Peyer's patch (tissue), 4 donors: ENCODE measurements around the gene ZNF554. TPM values are rescaled to one million over a fixed set of nuclear protein-coding genes. Genes with fewer than 3 reads are reported as not detected.

Experiments used
- DNase-seq, 3 donors: peaks; one replicate each; pipeline ENCODE4 v3.0.0-alpha.2; 2017 to 2019
- H3K27ac ChIP-seq, 4 donors: fragments of 200-600 bp; sonication (generic); one replicate each; pipeline ENCODE4 v1.5.1; 2016 to 2019
- H3K27me3 ChIP-seq, 2 donors: fragments of 200-600 bp; sonication (generic); one replicate each; pipeline ENCODE4 v1.5.1; 2019
- H3K36me3 ChIP-seq, 3 donors: fragments of 200-600 bp; sonication (generic); one replicate each; pipeline ENCODE4 v1.5.1; 2016 to 2019
- H3K4me1 ChIP-seq, 4 donors: fragments of 200-600 bp; sonication (generic); one replicate each; pipeline ENCODE4 v1.5.1; 2016 to 2019
- H3K4me3 ChIP-seq, 4 donors: fragments of 200-600 bp; sonication (generic); 1 replicate in 3 of 4; 2 replicates in 1 of 4; pipeline ENCODE4 v1.5.1; 2016 to 2019; ENCODE audit warnings: mild to moderate bottlenecking in 1 of 4
- H3K9me3 ChIP-seq, 4 donors: fragments of 200-600 bp; sonication (generic); one replicate each; pipeline ENCODE4 v1.5.1; 2016 to 2019; ENCODE audit warnings: mild to moderate bottlenecking in 1 of 4
- POLR2A ChIP-seq, 2 donors: fragments of 450-650 bp; IDR thresholded peaks; one replicate each; pipeline ENCODE4 v1.5.1; 2017; ENCODE audit warnings: antibody characterized with exemption in 2 of 2, mild to moderate bottlenecking in 2 of 2, moderate library complexity in 2 of 2
- total RNA-seq, 4 donors: library from RNA; depleted of rRNA; stranded (reverse); fragments of >200 nt; gene quantifications; one replicate each; pipeline ENCODE4 v1.1.0, GENCODE V29; 2016
- TF ChIP-seq, protein P1 (sequence below), 6 experiments: fragments of 450-650 bp in 4 of 6; fragments of 200-600 bp in 2 of 6; sonication (generic) in 1 of 6; IDR thresholded peaks; one replicate each; pipeline ENCODE4 v1.5.1; 2017 to 2019; ENCODE audit warnings: antibody characterized with exemption in 6 of 6, mild to moderate bottlenecking in 3 of 6, moderate library complexity in 1 of 6

Gene ZNF554
- total RNA-seq, 4 donors from 2014 or later = 2.5 to 15.4 (median 6.7) TPM

DNA sequence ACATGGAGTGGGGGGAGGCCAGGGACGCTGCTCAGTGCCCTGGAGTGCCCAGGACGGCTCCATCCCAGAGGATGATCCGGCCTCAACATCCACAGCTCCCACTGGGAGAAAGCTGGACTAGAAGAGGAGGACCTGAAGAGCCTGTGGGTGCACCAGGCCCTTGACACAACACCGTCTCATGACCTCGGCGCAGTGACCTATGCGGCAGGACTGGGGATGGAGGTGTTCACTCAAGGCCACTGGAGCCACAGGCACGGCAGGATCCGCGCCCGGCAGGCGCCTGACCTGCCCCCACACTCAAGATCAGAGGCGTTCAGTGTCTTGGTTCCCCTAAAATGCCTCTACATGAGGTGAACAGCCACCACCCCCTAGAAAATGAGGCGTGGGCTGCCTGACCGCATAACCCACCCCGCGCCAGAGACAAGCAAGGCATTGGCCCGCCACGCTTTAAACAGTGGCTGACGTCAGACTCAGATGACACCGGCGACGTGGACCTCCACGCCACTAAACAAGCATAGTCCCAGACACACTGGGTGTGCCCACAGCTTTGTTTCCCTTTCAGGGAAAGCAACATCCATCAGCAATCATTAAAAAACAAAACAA, 44.6 kb upstream of the ZNF554 start:
- Histone ChIP-seq H3K36me3 (no peaks in the 10 kb centered on the region), H3K4me3 (peak overlapping the region in 2 of 4 donors; percentile 8 to 25), H3K27ac (peak overlapping the region; percentile 64 to 84 (median 74)), H3K4me1 (peaks cover 0 to 20% (median 7%) of the 10 kb centered on the region in 4 donors), H3K9me3 (no peaks in the 10 kb centered on the region), H3K27me3 (no peaks in the 10 kb centered on the region)
- DNase-seq = no peak
- no peak for TF ChIP-seq POLR2A (IDR thresholded peaks at IDR 0.05)
- TF ChIP-seq, protein P1, sequence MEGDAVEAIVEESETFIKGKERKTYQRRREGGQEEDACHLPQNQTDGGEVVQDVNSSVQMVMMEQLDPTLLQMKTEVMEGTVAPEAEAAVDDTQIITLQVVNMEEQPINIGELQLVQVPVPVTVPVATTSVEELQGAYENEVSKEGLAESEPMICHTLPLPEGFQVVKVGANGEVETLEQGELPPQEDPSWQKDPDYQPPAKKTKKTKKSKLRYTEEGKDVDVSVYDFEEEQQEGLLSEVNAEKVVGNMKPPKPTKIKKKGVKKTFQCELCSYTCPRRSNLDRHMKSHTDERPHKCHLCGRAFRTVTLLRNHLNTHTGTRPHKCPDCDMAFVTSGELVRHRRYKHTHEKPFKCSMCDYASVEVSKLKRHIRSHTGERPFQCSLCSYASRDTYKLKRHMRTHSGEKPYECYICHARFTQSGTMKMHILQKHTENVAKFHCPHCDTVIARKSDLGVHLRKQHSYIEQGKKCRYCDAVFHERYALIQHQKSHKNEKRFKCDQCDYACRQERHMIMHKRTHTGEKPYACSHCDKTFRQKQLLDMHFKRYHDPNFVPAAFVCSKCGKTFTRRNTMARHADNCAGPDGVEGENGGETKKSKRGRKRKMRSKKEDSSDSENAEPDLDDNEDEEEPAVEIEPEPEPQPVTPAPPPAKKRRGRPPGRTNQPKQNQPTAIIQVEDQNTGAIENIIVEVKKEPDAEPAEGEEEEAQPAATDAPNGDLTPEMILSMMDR (IDR thresholded peaks at IDR 0.05) = no peak

GRCh38 chr19:2775556-2776430, 43.9 kb upstream of the ZNF554 start:
- peak overlapping the region in 3 of 4 donors; percentile 8 to 25 (median 14) for H3K4me3 ChIP-seq
- H3K27me3 ChIP-seq = no peaks in the 10 kb centered on the region
- peaks cover 0 to 17% (median 7%) of the 10 kb centered on the region in 4 donors for H3K4me1 ChIP-seq
- H3K36me3 ChIP-seq = no peaks in the 10 kb centered on the region
- no peaks in the 10 kb centered on the region for H3K9me3 ChIP-seq
- peak; percentile 65 to 90 (median 75) for DNase-seq
- no peak for TF ChIP-seq POLR2A (IDR thresholded peaks at IDR 0.05)
- TF ChIP-seq, protein P1 (IDR thresholded peaks at IDR 0.05) = no peak
- peak overlapping the region; percentile 64 to 84 (median 74) for H3K27ac ChIP-seq

- peaks cover 0 to 31% (median 11%) of the 10 kb centered on the region in 4 donors for H3K4me1 ChIP-seq
- no peak for DNase-seq
- no peak overlapping the region for H3K4me3 ChIP-seq
- H3K27me3 ChIP-seq = no peaks in the 10 kb centered on the region
- H3K36me3 ChIP-seq = no peaks in the 10 kb centered on the region
- TF ChIP-seq POLR2A (IDR thresholded peaks at IDR 0.05) = no peak
- TF ChIP-seq, protein P1 (IDR thresholded peaks at IDR 0.05) = no peak
- no peak overlapping the region for H3K27ac ChIP-seq
- no peaks in the 10 kb centered on the region for H3K9me3 ChIP-seq
These were observed 41.5 kb upstream of the ZNF554 start for GRCh38 chr19:2777952-2778683.

DNA sequence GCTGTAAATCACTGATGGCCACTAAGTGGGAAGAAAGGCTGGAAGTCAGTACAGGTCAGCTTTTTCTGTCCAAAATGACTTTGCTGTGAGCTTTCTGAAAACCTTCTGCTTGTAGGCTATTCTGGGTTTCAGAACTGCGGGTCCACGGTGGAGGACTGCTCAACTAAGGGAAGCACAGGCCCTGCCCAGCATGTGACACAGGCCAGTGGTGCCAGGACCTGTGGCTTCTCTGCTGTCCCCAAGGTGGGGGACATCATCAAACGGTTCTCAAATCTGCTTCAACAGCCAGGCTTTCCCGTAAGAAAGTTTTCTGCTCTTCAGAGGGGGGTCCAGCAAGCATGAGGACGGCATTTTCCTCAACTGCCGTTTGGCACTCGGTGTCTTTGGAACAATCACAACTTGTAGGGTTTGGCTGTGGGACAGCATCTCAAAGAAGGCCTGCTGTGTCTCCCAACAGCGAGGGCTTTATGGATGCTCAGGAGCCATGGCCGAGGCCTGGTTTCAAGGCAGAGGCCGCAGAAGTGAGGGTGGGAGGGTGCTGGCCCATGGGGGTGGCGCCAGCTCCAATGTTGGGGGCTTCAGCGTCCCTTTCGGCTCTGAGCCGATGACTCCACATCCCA, 40.4 kb upstream of the ZNF554 start:
- Histone ChIP-seq H3K36me3 (no peaks in the 10 kb centered on the region), H3K4me1 (peaks cover 0 to 34% (median 11%) of the 10 kb centered on the region in 4 donors), H3K4me3 (no peak overlapping the region), H3K27me3 (no peaks in the 10 kb centered on the region), H3K27ac (no peak overlapping the region), H3K9me3 (no peaks in the 10 kb centered on the region)
- no peak for DNase-seq
- no peak for TF ChIP-seq POLR2A (IDR thresholded peaks at IDR 0.05)
- TF ChIP-seq, protein P1 (IDR thresholded peaks at IDR 0.05) = no peak

DNA sequence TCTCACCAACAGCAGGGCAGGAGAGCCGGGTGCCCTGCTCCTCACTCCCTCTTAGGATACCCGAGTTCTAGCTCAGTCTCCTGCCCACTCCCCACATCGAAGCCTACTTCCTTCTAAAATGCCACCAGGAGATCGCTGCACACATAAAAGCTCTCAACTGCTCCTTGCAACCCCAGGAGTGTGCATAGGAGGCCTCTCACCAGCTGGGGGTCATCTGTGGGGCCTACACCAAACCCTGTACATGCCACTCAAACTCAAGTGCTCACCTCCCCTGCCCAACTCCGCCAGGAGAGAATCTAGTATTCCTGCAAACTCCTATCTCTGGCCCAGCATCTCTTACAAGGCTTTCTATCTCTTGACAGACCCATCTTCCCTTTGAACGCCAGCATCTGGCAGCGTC, 39.4 kb upstream of the ZNF554 start:
- TF ChIP-seq, protein P1 (IDR thresholded peaks at IDR 0.05) = no peak
- no peak for TF ChIP-seq POLR2A (IDR thresholded peaks at IDR 0.05)
- Histone ChIP-seq H3K36me3 (no peaks in the 10 kb centered on the region), H3K4me1 (peaks cover 0 to 31% (median 9%) of the 10 kb centered on the region in 4 donors), H3K4me3 (no peak overlapping the region), H3K27me3 (no peaks in the 10 kb centered on the region), H3K9me3 (no peaks in the 10 kb centered on the region), H3K27ac (no peak overlapping the region)
- no peak for DNase-seq
